HEK293 (cell line): Measurements from ENCODE around the gene ANO2.

ENCODE experiments used
- CTCF ChIA-PET: fragments of 350-600 bp; formaldehyde crosslinking; extraction: SDS; loops from one replicate; lab custom pipeline; 2021; ENCODE audit warnings: antibody characterized with exemption; lab: Yijun Ruan, JAX
- POLR2A ChIA-PET: fragments of 300-600 bp; formaldehyde crosslinking; extraction: SDS; loops from one replicate; lab custom pipeline; 2020; ENCODE audit warnings: antibody characterized with exemption, inconsistent platforms; lab: Yijun Ruan, JAX
- H3K27ac ChIP-seq: fragments of 200-500 bp; sonication (Bioruptor generic); 2 replicates; pipeline ENCODE4 v1.5.1; 2014; ENCODE audit warnings: low read depth, low read length, control low read depth, inconsistent platforms; ENCODE audit errors: extremely low read depth
- H3K36me3 ChIP-seq, 2 experiments: fragments of 200-500 bp in 1 of 2; sonication (Bioruptor generic) in 1 of 2; 1 replicate in 1 of 2; 2 replicates in 1 of 2; pipeline ENCODE4 v1.5.1; 2014 to 2017; ENCODE audit warnings: inconsistent platforms in 2 of 2, low read length in 2 of 2; ENCODE audit not compliant: control insufficient read depth in 2 of 2, insufficient read depth in 1 of 2
- H3K4me1 ChIP-seq: fragments of 200-500 bp; sonication (Bioruptor generic); 2 replicates; pipeline ENCODE4 v1.5.1; 2014; ENCODE audit warnings: mild to moderate bottlenecking, low read length, inconsistent platforms; ENCODE audit not compliant: control insufficient read depth, insufficient read depth
- H3K4me3 ChIP-seq: 2 replicates; pipeline ENCODE4 v1.5.1; 2011; ENCODE audit warnings: low read depth, mild to moderate bottlenecking, control low read depth, low read length, moderate library complexity
- H3K9me3 ChIP-seq: fragments of 200-500 bp; sonication (Bioruptor generic); 2 replicates; pipeline ENCODE4 v1.5.1; 2014; ENCODE audit warnings: low read depth, low read length, inconsistent platforms; ENCODE audit not compliant: control insufficient read depth, insufficient read depth
- EGR2 ChIP-seq: fragments of 450-650 bp; formaldehyde crosslinking; IDR thresholded peaks from 2 replicates; pipeline ENCODE4 v1.5.1; 2016; ENCODE audit warnings: low read depth, missing biosample characterization, missing genetic modification characterization
- GFI1B ChIP-seq: fragments of 450-650 bp; formaldehyde crosslinking; IDR thresholded peaks from 2 replicates; pipeline ENCODE4 v1.5.1; 2016; ENCODE audit warnings: missing biosample characterization, missing genetic modification characterization
- KLF16 ChIP-seq: fragments of 450-650 bp; formaldehyde crosslinking; IDR thresholded peaks from 2 replicates; pipeline ENCODE4 v1.5.1; 2017; ENCODE audit warnings: missing biosample characterization, missing genetic modification characterization
- SP2 ChIP-seq: fragments of 450-650 bp; formaldehyde crosslinking; IDR thresholded peaks from 2 replicates; pipeline ENCODE4 v1.5.1; 2016; ENCODE audit warnings: missing biosample characterization, missing genetic modification characterization
- ZIC2 ChIP-seq: fragments of 450-650 bp; formaldehyde crosslinking; IDR thresholded peaks from 2 replicates; pipeline ENCODE4 v1.5.1; 2016; ENCODE audit warnings: missing biosample characterization, missing genetic modification characterization
- ZNF114 ChIP-seq: fragments of 450-650 bp; formaldehyde crosslinking; IDR thresholded peaks from 2 replicates; pipeline ENCODE4 v1.5.0; 2017; ENCODE audit warnings: missing biosample characterization, missing genetic modification characterization
- ZNF133 ChIP-seq: fragments of 450-650 bp; formaldehyde crosslinking; IDR thresholded peaks from 2 replicates; pipeline ENCODE4 v1.5.1; 2016; ENCODE audit warnings: missing biosample characterization, missing genetic modification characterization
- ZNF2 ChIP-seq: fragments of 450-650 bp; formaldehyde crosslinking; IDR thresholded peaks from 2 replicates; pipeline ENCODE4 v1.5.1; 2016; ENCODE audit warnings: missing biosample characterization, missing genetic modification characterization
- ZNF677 ChIP-seq: fragments of 450-650 bp; IDR thresholded peaks from 2 replicates; pipeline ENCODE4 v1.5.0; 2018; ENCODE audit warnings: missing biosample characterization, mild to moderate bottlenecking, missing genetic modification characterization, moderate library complexity
- ZNF707 ChIP-seq: fragments of 450-650 bp; formaldehyde crosslinking; IDR thresholded peaks from 2 replicates; pipeline ENCODE4 v1.5.1; 2016; ENCODE audit warnings: missing biosample characterization, missing genetic modification characterization
- ZNF776 ChIP-seq: fragments of 450-650 bp; formaldehyde crosslinking; IDR thresholded peaks from 2 replicates; pipeline ENCODE4 v1.5.0; 2017; ENCODE audit warnings: missing biosample characterization, missing genetic modification characterization, borderline replicate concordance
- ZXDB ChIP-seq: fragments of 450-650 bp; formaldehyde crosslinking; IDR thresholded peaks from 2 replicates; pipeline ENCODE4 v1.5.1; 2016; ENCODE audit warnings: missing biosample characterization, missing genetic modification characterization
- TF ChIP-seq, protein P1 (sequence below): fragments of 450-650 bp; formaldehyde crosslinking; IDR thresholded peaks from 2 replicates; pipeline ENCODE4 v1.5.1; 2016; ENCODE audit warnings: missing biosample characterization, missing genetic modification characterization, borderline replicate concordance
- TF ChIP-seq, protein P2 (sequence below): fragments of 450-650 bp; formaldehyde crosslinking; IDR thresholded peaks from 2 replicates; pipeline ENCODE4 v1.5.1; 2017; ENCODE audit warnings: missing biosample characterization, missing genetic modification characterization
- TF ChIP-seq, protein P3 (sequence below): fragments of 450-650 bp; formaldehyde crosslinking; IDR thresholded peaks from 2 replicates; pipeline ENCODE4 v1.5.1; 2016; ENCODE audit warnings: missing biosample characterization, missing genetic modification characterization, low read depth
- TF ChIP-seq, protein P4 (sequence below): fragments of 450-650 bp; formaldehyde crosslinking; IDR thresholded peaks from 2 replicates; pipeline ENCODE4 v1.5.1; 2017; ENCODE audit warnings: missing biosample characterization, missing genetic modification characterization

ANO2 gene

DNA sequence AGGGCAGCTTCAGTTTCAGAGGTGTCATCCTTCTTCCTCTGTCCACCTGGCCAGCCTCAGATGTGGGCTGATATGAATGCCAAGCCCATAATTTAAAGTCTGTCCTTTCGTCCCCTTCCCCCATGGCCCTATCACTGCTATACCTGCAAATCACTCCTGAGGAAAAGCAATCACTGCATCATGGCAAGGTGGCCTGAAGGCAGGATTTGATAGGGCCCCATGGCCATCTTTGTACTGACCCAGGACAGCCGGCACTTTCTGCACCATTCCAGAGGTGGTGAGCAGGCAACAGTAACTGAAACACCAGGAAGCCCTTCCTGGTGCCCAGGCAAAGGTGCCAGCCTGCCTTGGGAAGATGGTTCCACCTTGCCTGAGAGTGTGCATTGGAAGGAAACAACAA, 60.8 kb downstream of the ANO2 start (continued):
- TF ChIP-seq, protein P1, sequence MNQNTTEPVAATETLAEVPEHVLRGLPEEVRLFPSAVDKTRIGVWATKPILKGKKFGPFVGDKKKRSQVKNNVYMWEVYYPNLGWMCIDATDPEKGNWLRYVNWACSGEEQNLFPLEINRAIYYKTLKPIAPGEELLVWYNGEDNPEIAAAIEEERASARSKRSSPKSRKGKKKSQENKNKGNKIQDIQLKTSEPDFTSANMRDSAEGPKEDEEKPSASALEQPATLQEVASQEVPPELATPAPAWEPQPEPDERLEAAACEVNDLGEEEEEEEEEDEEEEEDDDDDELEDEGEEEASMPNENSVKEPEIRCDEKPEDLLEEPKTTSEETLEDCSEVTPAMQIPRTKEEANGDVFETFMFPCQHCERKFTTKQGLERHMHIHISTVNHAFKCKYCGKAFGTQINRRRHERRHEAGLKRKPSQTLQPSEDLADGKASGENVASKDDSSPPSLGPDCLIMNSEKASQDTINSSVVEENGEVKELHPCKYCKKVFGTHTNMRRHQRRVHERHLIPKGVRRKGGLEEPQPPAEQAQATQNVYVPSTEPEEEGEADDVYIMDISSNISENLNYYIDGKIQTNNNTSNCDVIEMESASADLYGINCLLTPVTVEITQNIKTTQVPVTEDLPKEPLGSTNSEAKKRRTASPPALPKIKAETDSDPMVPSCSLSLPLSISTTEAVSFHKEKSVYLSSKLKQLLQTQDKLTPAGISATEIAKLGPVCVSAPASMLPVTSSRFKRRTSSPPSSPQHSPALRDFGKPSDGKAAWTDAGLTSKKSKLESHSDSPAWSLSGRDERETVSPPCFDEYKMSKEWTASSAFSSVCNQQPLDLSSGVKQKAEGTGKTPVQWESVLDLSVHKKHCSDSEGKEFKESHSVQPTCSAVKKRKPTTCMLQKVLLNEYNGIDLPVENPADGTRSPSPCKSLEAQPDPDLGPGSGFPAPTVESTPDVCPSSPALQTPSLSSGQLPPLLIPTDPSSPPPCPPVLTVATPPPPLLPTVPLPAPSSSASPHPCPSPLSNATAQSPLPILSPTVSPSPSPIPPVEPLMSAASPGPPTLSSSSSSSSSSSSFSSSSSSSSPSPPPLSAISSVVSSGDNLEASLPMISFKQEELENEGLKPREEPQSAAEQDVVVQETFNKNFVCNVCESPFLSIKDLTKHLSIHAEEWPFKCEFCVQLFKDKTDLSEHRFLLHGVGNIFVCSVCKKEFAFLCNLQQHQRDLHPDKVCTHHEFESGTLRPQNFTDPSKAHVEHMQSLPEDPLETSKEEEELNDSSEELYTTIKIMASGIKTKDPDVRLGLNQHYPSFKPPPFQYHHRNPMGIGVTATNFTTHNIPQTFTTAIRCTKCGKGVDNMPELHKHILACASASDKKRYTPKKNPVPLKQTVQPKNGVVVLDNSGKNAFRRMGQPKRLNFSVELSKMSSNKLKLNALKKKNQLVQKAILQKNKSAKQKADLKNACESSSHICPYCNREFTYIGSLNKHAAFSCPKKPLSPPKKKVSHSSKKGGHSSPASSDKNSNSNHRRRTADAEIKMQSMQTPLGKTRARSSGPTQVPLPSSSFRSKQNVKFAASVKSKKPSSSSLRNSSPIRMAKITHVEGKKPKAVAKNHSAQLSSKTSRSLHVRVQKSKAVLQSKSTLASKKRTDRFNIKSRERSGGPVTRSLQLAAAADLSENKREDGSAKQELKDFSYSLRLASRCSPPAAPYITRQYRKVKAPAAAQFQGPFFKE (tag by site-specific recombination): no peak
- no peak for TF ChIP-seq ZNF133 (tag by site-specific recombination)
- TF ChIP-seq ZNF114 (tag by site-specific recombination): no peak
- TF ChIP-seq ZNF677: no peak
- no peak for TF ChIP-seq EGR2 (tag by site-specific recombination)
- TF ChIP-seq, protein P2, sequence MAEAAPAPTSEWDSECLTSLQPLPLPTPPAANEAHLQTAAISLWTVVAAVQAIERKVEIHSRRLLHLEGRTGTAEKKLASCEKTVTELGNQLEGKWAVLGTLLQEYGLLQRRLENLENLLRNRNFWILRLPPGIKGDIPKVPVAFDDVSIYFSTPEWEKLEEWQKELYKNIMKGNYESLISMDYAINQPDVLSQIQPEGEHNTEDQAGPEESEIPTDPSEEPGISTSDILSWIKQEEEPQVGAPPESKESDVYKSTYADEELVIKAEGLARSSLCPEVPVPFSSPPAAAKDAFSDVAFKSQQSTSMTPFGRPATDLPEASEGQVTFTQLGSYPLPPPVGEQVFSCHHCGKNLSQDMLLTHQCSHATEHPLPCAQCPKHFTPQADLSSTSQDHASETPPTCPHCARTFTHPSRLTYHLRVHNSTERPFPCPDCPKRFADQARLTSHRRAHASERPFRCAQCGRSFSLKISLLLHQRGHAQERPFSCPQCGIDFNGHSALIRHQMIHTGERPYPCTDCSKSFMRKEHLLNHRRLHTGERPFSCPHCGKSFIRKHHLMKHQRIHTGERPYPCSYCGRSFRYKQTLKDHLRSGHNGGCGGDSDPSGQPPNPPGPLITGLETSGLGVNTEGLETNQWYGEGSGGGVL (tag by site-specific recombination): no peak
- no peak for TF ChIP-seq KLF16
- no peak for TF ChIP-seq ZNF2 (tag by site-specific recombination)
- TF ChIP-seq, protein P3, sequence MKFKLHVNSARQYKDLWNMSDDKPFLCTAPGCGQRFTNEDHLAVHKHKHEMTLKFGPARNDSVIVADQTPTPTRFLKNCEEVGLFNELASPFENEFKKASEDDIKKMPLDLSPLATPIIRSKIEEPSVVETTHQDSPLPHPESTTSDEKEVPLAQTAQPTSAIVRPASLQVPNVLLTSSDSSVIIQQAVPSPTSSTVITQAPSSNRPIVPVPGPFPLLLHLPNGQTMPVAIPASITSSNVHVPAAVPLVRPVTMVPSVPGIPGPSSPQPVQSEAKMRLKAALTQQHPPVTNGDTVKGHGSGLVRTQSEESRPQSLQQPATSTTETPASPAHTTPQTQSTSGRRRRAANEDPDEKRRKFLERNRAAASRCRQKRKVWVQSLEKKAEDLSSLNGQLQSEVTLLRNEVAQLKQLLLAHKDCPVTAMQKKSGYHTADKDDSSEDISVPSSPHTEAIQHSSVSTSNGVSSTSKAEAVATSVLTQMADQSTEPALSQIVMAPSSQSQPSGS (tag by site-specific recombination): no peak
- no peak for TF ChIP-seq ZNF776 (tag by site-specific recombination)
- no peak for TF ChIP-seq GFI1B
- TF ChIP-seq SP2: no peak

DNA sequence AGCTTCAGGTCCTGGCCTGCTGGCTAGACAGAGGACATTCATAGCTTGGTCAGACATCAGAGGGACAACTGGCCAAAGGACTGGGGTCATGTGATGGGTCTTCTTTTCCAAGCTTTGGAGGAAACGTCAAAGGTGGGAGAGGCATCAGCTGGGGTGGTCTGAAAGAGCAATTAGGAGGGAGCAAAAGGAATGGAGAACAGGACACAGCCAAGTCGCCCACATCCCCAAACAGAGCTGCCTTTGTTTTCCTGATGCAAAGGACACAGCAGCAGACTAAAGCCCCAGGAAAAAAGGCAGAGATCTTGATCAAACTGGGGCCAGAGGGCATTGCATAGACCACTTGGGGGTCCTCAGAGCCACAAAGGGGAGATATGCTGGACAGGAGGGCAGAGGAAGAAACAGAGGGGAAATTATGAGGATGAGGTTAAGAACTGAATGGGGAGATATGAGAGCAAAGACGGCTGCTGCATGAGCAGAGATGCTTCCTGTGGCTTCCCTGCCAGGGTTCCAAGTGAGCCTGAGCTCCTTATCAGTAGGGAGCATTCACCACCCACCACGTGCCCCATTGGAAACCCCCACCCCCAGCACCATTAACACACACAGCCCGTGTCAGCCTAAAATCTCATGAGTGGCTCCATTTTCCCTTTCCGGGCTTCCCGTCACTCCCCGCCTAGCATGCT, 62.4 kb downstream of the ANO2 start:
- TF ChIP-seq ZXDB (tag by site-specific recombination) (no peak), ZNF707 (tag by site-specific recombination) (no peak), ZIC2 (tag by site-specific recombination) (peak; percentile 38; the same call in 1 of the 2 replicates)
- TF ChIP-seq, protein P4, sequence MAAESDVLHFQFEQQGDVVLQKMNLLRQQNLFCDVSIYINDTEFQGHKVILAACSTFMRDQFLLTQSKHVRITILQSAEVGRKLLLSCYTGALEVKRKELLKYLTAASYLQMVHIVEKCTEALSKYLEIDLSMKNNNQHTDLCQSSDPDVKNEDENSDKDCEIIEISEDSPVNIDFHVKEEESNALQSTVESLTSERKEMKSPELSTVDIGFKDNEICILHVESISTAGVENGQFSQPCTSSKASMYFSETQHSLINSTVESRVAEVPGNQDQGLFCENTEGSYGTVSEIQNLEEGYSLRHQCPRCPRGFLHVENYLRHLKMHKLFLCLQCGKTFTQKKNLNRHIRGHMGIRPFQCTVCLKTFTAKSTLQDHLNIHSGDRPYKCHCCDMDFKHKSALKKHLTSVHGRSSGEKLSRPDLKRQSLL: no peak
- no peaks in the 10 kb centered on the region for H3K36me3 ChIP-seq
- no peaks in the 10 kb centered on the region for H3K4me1 ChIP-seq
- POLR2A ChIA-PET: no interaction called here
- H3K9me3 ChIP-seq: no peaks in the 10 kb centered on the region
- H3K4me3 ChIP-seq: no peak overlapping the region
- CTCF ChIA-PET: no interaction called here
- H3K27ac ChIP-seq: no peak overlapping the region
